OCI-LY1 (cell line): ENCODE measurements around the gene ALDH1A1.
A peak's percentile ranks its signal among the peaks of the same experiment; 100 is the strongest.
"Not testable (repeated sequence)": the region's sequence is repeated elsewhere in the genome, so short reads cannot be mapped to it uniquely, and the experiment has no call there.

Experiments used
- H2AFZ ChIP-seq: fragments of 200-600 bp; sonication (generic), shearing (Covaris generic); 2 replicates; pipeline ENCODE4 v1.6.0; 2014; ENCODE audit warnings: antibody characterized with exemption, mild to moderate bottlenecking, low read length
- H3F3A ChIP-seq: fragments of 200-600 bp; sonication (generic), shearing (Covaris generic); 2 replicates; pipeline ENCODE4 v1.6.0; 2014; ENCODE audit warnings: mild to moderate bottlenecking, antibody characterized with exemption, low read length, moderate library complexity; ENCODE audit not compliant: insufficient read depth
- H3K27ac ChIP-seq: fragments of 200-600 bp; sonication (generic); 2 replicates; pipeline ENCODE4 v1.5.1; 2014; ENCODE audit warnings: low read length, mixed run types, mild to moderate bottlenecking, low read depth; ENCODE audit not compliant: poor library complexity, severe bottlenecking
- H3K27me3 ChIP-seq: fragments of 200-600 bp; sonication (generic); 2 replicates; pipeline ENCODE4 v1.6.0; 2014; ENCODE audit warnings: antibody characterized with exemption, mild to moderate bottlenecking, low read length, moderate library complexity; ENCODE audit not compliant: insufficient read depth
- H3K36me3 ChIP-seq: fragments of 200-600 bp; sonication (generic); 2 replicates; pipeline ENCODE4 v1.6.1; 2014; ENCODE audit warnings: mild to moderate bottlenecking, antibody characterized with exemption, low read length, moderate library complexity, mixed read lengths; ENCODE audit not compliant: insufficient read depth
- H3K4me1 ChIP-seq: fragments of 200-600 bp; sonication (generic); 2 replicates; pipeline ENCODE4 v1.5.1; 2014; ENCODE audit warnings: mild to moderate bottlenecking, low read length, moderate library complexity; ENCODE audit not compliant: insufficient read depth, severe bottlenecking
- H3K4me2 ChIP-seq: fragments of 200-600 bp; sonication (generic), shearing (Covaris generic); 2 replicates; pipeline ENCODE4 v1.6.1; 2014; ENCODE audit warnings: low read length
- H3K4me3 ChIP-seq: fragments of 200-600 bp; sonication (generic); 2 replicates; pipeline ENCODE4 v1.5.1; 2014; ENCODE audit warnings: low read length, low read depth, mild to moderate bottlenecking, mixed read lengths; ENCODE audit not compliant: poor library complexity, severe bottlenecking
- H3K79me2 ChIP-seq: fragments of 200-600 bp; shearing (Covaris generic); 2 replicates; pipeline ENCODE4 v1.6.1; 2016; ENCODE audit warnings: mixed run types, low read length, mixed read lengths; ENCODE audit not compliant: insufficient read depth
- H3K9ac ChIP-seq: fragments of 200-600 bp; sonication (generic), shearing (Covaris generic); 2 replicates; pipeline ENCODE4 v1.6.1; 2014; ENCODE audit warnings: mild to moderate bottlenecking, low read length, mixed read lengths
- H3K9me2 ChIP-seq: fragments of 200-600 bp; sonication (generic), shearing (Covaris generic); 2 replicates; pipeline ENCODE4 v1.6.1; 2014; ENCODE audit warnings: low read depth, mild to moderate bottlenecking, low read length, mixed read lengths
- H3K9me3 ChIP-seq: fragments of 200-600 bp; shearing (Covaris generic); 2 replicates; pipeline ENCODE4 v1.6.1; 2014; ENCODE audit warnings: low read length, mixed read lengths
- H4K20me1 ChIP-seq: fragments of 200-600 bp; sonication (generic), shearing (Covaris generic); 2 replicates; pipeline ENCODE4 v1.6.0; 2016; ENCODE audit warnings: mild to moderate bottlenecking, low read length; ENCODE audit not compliant: insufficient read depth
- EZH2 ChIP-seq: fragments of 200-600 bp; sonication (generic), shearing (Covaris generic); IDR thresholded peaks from 2 replicates; pipeline ENCODE4 v1.8.0; 2017; ENCODE audit warnings: borderline replicate concordance, mixed run types, mild to moderate bottlenecking, antibody characterized with exemption, low read length, moderate library complexity, mixed read lengths
- TF ChIP-seq, protein P1 (sequence below): fragments of 200-600 bp; sonication (generic), shearing (Covaris generic); IDR thresholded peaks from 2 replicates; pipeline ENCODE4 v1.5.1; 2017; ENCODE audit warnings: mild to moderate bottlenecking, antibody characterized with exemption, low read length, moderate library complexity, mixed read lengths

The ALDH1A1 gene

DNA sequence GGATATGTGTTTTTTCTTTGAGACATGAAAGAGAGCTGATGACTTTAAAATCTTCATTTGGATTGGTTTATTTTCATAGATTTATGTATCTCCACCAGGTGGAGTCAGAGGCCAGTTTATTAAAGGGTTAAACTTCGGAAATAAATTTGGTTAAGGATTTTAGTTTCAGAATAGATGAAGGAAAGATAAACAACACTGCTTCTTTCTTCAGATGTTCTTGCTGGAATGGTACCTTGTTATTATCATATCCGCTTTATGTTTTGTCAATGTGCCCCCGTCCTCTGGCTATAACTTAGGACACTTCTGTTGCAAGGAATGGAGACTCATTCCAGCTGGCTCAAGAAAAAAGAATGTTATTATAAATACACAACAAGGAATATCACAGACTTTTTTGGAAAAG lies 81.2 kb downstream of the ALDH1A1 start:
- Histone ChIP-seq H3K79me2 (no peaks in the 10 kb centered on the region), H3K9me3 (no peaks in the 10 kb centered on the region), H3K27ac (no peak overlapping the region), H3K4me1 (no peaks in the 10 kb centered on the region), H2AFZ (no peak overlapping the region), H3K27me3 (no peaks in the 10 kb centered on the region), H3F3A (no peaks in the 10 kb centered on the region), H3K9me2 (no peaks in the 10 kb centered on the region), H3K4me3 (no peak overlapping the region), H3K9ac (no peak overlapping the region), H4K20me1 (no peaks in the 10 kb centered on the region), H3K36me3 (no peaks in the 10 kb centered on the region), H3K4me2 (no peak overlapping the region)
- TF ChIP-seq, protein P1, sequence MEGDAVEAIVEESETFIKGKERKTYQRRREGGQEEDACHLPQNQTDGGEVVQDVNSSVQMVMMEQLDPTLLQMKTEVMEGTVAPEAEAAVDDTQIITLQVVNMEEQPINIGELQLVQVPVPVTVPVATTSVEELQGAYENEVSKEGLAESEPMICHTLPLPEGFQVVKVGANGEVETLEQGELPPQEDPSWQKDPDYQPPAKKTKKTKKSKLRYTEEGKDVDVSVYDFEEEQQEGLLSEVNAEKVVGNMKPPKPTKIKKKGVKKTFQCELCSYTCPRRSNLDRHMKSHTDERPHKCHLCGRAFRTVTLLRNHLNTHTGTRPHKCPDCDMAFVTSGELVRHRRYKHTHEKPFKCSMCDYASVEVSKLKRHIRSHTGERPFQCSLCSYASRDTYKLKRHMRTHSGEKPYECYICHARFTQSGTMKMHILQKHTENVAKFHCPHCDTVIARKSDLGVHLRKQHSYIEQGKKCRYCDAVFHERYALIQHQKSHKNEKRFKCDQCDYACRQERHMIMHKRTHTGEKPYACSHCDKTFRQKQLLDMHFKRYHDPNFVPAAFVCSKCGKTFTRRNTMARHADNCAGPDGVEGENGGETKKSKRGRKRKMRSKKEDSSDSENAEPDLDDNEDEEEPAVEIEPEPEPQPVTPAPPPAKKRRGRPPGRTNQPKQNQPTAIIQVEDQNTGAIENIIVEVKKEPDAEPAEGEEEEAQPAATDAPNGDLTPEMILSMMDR, result peak; percentile 49; the same call in 1 of the 2 replicates
- TF ChIP-seq EZH2, result no peak

DNA sequence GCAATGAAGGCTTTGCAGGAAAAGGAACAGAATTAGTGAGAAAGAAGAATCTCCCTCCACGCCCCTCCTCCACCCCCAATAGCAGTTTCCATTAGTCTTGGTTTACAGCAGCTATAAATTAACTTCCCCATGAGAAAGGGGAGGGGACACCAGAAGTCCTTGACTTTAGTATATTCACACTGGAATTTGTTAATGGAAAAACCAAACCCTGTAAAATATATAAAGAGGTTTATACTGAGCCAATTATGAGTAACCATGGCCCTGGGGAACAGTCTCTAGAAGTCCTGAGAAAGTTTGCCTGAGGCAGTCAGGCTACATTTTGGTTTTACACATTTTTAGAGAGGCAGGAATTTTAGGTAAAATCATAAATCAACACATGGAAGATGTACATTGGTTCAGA lies 88.5 kb downstream of the ALDH1A1 start:
- Histone ChIP-seq H3K4me3 (no peak overlapping the region), H3K9me3 (no peaks in the 10 kb centered on the region), H3K27ac (no peak overlapping the region), H3K4me1 (no peaks in the 10 kb centered on the region), H3K36me3 (no peaks in the 10 kb centered on the region), H2AFZ (no peak overlapping the region), H3K79me2 (no peaks in the 10 kb centered on the region), H3F3A (no peaks in the 10 kb centered on the region), H3K4me2 (no peak overlapping the region), H3K9me2 (no peaks in the 10 kb centered on the region), H3K27me3 (no peaks in the 10 kb centered on the region), H3K9ac (no peak overlapping the region), H4K20me1 (no peaks in the 10 kb centered on the region)
- TF ChIP-seq EZH2, result no peak
- TF ChIP-seq, protein P1, result no peak

DNA sequence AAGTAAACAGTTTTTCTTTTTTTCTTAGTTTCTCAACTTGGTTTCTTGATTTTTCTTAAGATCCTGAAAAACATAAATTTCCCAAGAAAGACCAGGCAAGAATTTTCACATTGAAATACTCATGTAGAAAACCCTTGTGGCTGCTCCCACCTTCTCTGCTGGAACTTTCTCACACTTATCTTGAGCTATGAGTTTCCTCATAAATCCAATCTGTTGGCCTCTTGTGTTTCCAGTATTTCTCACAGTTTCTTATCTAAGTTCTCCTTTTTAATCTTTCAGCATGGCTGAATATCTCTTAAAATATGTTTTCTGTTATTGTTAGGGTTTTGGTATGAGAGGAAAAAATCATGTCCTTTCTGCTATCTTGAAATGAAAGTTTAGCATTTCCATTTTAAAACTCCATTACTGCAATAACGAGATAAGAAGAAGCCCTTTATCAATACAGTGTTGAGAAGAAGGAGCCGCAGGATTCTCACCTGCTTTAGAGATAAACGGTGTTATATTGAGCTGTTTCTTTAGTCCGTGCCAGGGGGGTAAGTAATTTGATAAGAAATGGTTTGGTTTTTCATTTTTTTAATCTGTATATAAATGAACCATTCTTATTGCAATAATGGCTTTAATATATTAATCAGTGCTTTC lies 89.3 kb downstream of the ALDH1A1 start:
- Histone ChIP-seq H3K27me3 (no peaks in the 10 kb centered on the region), H3K4me1 (no peaks in the 10 kb centered on the region), H3K9ac (no peak overlapping the region), H2AFZ (no peak overlapping the region), H3K9me3 (no peaks in the 10 kb centered on the region), H3K27ac (no peak overlapping the region), H4K20me1 (no peaks in the 10 kb centered on the region), H3K9me2 (no peaks in the 10 kb centered on the region), H3K79me2 (no peaks in the 10 kb centered on the region), H3F3A (no peaks in the 10 kb centered on the region), H3K36me3 (no peaks in the 10 kb centered on the region), H3K4me2 (no peak overlapping the region), H3K4me3 (no peak overlapping the region)
- TF ChIP-seq EZH2, result no peak
- TF ChIP-seq, protein P1, result no peak

DNA sequence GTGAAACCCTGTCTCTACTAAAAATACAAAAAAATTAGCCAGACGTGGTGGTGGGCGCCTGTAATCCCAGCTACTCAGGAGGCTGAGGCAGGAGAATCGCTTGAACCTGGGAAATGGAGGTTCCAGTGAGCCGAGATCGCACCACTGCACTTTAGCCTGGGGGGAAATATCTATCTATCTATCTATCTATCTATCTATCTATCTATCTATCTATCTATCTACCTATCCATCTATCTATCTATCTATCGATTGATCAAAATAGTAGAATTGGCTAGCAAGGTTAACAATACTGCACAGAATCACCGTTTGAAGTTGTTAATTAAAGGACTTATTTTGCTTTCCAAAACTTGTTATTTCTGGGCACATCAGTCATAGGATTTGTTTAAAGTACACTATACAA lies 90.1 kb downstream of the ALDH1A1 start:
- not testable (repeated sequence) for H2AFZ ChIP-seq, H3K36me3 ChIP-seq, H3K27ac ChIP-seq, H4K20me1 ChIP-seq, H3K27me3 ChIP-seq, H3K79me2 ChIP-seq, H3K9ac ChIP-seq, H3K9me3 ChIP-seq, H3K4me2 ChIP-seq, H3F3A ChIP-seq, H3K4me1 ChIP-seq, H3K9me2 ChIP-seq, H3K4me3 ChIP-seq
